ENCODE measurements around the gene DOCK2. TPM values are rescaled to one million over a fixed set of nuclear protein-coding genes. Genes with fewer than 3 reads are reported as not detected.
"Not testable (repeated sequence)": the region's sequence is repeated elsewhere in the genome, so short reads cannot be mapped to it uniquely, and the experiment has no call there.

The DOCK2 gene
- total RNA-seq, 2 donors from 2014 or later = 32.1 to 40.3 TPM

DNA sequence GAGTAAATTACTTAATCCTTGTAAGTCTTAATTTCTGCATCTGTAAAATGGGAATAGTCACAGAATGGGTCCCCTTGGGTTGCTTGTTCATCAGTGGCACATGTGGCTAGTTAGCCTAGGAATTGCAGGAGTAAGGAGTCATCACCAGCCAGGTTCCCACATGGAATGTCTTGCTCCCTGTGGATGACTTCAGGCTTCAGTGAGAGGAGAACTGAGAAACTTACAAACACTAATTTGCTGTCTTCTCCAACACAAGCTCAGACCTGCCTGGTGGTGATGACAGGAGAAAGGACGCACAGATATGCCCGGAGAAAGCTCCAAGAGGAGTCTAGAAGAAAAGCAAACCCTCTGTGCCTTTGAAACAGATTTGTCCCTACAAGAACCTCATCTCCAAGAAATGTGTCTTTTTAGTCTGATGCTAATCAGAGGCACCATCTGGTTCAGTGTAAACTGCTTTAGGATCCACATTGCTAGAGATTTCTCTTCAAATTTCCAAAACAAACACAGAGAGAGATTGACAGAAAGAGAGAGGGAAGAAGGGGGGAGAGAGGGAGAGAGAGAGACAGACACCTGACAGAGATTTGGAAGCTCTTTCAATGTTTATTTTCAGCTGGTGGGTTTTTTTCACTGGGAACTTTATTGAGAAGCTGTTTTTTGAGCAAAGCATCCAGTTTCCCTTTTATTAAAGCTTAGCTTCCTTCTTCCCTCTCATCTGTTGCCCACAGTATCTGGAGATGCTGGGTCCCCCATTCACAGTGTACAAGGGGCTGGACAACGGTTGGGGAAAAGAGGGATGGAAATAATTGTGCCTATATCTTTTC is 128.3 kb downstream of the DOCK2 start:
- H3K36me3 ChIP-seq = no peaks in the 10 kb centered on the region
- H3K9me3 ChIP-seq = no peaks in the 10 kb centered on the region
- H3K4me3 ChIP-seq = no peak overlapping the region
- no peak for ATAC-seq (ENCODE audit: insufficient number of reproducible peaks, low FRiP score, low read depth)
- TF ChIP-seq, protein P1, sequence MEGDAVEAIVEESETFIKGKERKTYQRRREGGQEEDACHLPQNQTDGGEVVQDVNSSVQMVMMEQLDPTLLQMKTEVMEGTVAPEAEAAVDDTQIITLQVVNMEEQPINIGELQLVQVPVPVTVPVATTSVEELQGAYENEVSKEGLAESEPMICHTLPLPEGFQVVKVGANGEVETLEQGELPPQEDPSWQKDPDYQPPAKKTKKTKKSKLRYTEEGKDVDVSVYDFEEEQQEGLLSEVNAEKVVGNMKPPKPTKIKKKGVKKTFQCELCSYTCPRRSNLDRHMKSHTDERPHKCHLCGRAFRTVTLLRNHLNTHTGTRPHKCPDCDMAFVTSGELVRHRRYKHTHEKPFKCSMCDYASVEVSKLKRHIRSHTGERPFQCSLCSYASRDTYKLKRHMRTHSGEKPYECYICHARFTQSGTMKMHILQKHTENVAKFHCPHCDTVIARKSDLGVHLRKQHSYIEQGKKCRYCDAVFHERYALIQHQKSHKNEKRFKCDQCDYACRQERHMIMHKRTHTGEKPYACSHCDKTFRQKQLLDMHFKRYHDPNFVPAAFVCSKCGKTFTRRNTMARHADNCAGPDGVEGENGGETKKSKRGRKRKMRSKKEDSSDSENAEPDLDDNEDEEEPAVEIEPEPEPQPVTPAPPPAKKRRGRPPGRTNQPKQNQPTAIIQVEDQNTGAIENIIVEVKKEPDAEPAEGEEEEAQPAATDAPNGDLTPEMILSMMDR (IDR thresholded peaks at IDR 0.05) = no peak
- no peaks in the 10 kb centered on the region for H3K27me3 ChIP-seq (replicated peaks; ENCODE audit: insufficient read depth)
- H3K4me1 ChIP-seq (ENCODE audit: control insufficient read depth in 1 of 2, low read depth in 2 of 2) = no peaks in the 10 kb centered on the region
- no peak overlapping the region for H3K27ac ChIP-seq
- DNase-seq (ENCODE audit: low spot score) = no peak

DNA sequence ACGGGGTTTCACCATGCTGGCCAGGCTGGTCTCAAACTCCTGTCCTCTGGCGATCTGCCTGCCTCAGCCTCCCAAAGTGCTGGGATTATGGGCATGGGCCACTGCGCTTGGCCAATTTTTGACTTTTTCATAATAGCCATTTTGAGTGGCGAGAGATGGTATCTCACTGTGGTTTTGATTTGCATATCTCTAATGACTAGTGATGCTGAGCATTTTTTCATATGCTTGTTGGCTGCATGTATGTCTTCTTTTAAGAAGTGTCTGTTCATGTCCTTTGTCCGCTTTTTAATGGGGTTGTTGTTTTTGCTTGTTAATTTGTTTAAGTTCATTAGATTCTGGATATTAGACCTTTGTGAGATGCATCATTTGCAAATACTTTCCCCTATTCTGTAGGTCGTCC is 129.9 kb downstream of the DOCK2 start:
- H3K4me3 ChIP-seq; H3K27ac ChIP-seq; H3K4me1 ChIP-seq (ENCODE audit: control insufficient read depth in 1 of 2, low read depth in 2 of 2); H3K27me3 ChIP-seq (replicated peaks; ENCODE audit: insufficient read depth); DNase-seq (ENCODE audit: low spot score); H3K9me3 ChIP-seq; H3K36me3 ChIP-seq; ATAC-seq (ENCODE audit: insufficient number of reproducible peaks, low FRiP score, low read depth): not testable (repeated sequence)

DNA sequence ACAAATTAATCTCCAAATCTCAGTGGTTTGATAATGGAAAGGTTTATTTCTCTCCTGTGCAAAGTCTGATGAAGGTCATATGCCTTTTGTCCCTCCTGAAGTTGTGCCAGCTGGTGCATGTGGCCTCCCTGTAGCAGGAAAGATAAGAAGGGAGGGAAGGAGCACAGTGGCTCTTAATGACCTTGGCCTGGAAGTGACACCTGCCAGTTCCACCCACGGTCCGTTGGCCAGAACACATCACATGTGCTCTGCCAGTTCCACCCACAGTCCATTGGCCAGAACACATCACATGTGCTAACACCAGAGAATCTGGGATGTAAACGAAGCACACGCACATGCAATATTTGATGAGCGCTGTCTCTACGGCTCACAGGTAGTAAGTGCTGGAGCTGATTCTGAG is 130.9 kb downstream of the DOCK2 start:
- no peaks in the 10 kb centered on the region for H3K27me3 ChIP-seq (replicated peaks; ENCODE audit: insufficient read depth)
- H3K36me3 ChIP-seq = no peaks in the 10 kb centered on the region
- ATAC-seq (ENCODE audit: insufficient number of reproducible peaks, low FRiP score, low read depth) (no peak), DNase-seq (ENCODE audit: low spot score) (no peak)
- no peak overlapping the region for H3K4me3 ChIP-seq
- H3K9me3 ChIP-seq = no peaks in the 10 kb centered on the region
- TF ChIP-seq, protein P1 (IDR thresholded peaks at IDR 0.05) = no peak
- H3K27ac ChIP-seq = no peak overlapping the region
- no peaks in the 10 kb centered on the region for H3K4me1 ChIP-seq (ENCODE audit: control insufficient read depth in 1 of 2, low read depth in 2 of 2)

DNA sequence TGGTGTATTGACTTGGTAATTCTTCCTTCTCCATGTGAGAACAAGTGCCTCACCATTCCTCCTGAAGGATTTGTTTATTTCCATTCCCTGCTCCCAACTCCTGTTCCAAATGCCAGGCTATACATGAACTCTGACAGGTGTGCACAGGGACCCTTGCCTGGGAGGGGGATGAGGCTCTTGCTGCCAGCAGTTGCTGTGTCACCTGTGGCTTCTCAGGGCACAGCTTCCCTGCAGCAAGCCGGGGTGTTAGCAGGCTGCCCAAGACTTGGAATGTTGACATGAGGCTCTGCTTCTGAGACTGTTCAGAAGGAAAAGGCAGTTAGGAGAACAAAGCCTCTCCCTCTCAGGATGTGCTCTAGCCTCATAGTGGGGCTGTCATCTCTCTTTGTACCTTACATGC is 131.3 kb downstream of the DOCK2 start:
- H3K9me3 ChIP-seq = no peaks in the 10 kb centered on the region
- no peak for DNase-seq (ENCODE audit: low spot score)
- TF ChIP-seq, protein P1 (IDR thresholded peaks at IDR 0.05) = no peak
- H3K27me3 ChIP-seq (replicated peaks; ENCODE audit: insufficient read depth) = no peaks in the 10 kb centered on the region
- H3K4me1 ChIP-seq (ENCODE audit: control insufficient read depth in 1 of 2, low read depth in 2 of 2) = no peaks in the 10 kb centered on the region
- ATAC-seq (ENCODE audit: insufficient number of reproducible peaks, low FRiP score, low read depth) = no peak
- no peak overlapping the region for H3K27ac ChIP-seq
- H3K36me3 ChIP-seq = no peaks in the 10 kb centered on the region
- no peak overlapping the region for H3K4me3 ChIP-seq

DNA sequence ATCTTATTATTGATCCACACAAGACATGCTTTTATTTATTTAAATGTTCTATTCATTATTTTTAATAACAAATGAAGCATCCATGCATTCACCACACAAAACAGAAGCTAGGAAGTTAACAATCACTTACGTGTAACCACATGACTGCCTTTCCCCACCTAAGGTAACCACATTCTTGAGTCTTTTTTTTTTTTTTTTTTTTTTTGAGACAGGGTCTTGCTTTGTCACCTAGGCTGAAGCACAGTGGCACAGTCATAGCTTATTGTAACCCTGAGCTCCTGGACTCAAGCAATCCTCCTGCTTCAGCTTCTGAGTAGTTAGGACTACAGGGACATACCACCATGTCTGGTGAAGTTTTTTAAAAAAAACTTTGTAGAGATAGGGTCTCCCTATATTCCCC is 133.0 kb downstream of the DOCK2 start:
- TF ChIP-seq, protein P1 (IDR thresholded peaks at IDR 0.05) = no peak
- no peaks in the 10 kb centered on the region for H3K9me3 ChIP-seq
- DNase-seq (ENCODE audit: low spot score) (no peak), ATAC-seq (ENCODE audit: insufficient number of reproducible peaks, low FRiP score, low read depth) (no peak)
- H3K36me3 ChIP-seq = no peaks in the 10 kb centered on the region
- H3K4me3 ChIP-seq = no peak overlapping the region
- H3K27ac ChIP-seq = no peak overlapping the region
- no peaks in the 10 kb centered on the region for H3K4me1 ChIP-seq (ENCODE audit: control insufficient read depth in 1 of 2, low read depth in 2 of 2)
- no peaks in the 10 kb centered on the region for H3K27me3 ChIP-seq (replicated peaks; ENCODE audit: insufficient read depth)

DNA sequence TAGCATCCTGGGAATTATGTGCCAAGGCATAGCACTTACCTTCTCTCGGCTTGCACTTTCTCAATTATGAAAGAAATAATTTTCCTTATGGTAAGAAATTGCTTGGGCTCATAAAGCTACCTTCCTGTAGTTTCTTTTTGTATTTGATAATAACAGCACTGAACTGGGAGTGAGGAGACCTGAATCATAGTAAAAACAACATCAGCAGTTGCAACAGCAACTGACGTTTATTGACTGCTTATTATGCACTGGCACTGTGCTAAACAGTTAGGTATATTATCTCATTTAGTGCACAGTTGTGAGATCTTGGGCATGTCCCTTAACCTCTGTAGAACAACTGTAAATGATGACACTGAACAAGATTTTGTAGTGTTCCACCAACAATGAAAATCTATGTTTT is 135.2 kb downstream of the DOCK2 start:
- Histone ChIP-seq H3K36me3 (no peaks in the 10 kb centered on the region), H3K9me3 (no peaks in the 10 kb centered on the region), H3K4me1 (ENCODE audit: control insufficient read depth in 1 of 2, low read depth in 2 of 2) (no peaks in the 10 kb centered on the region), H3K4me3 (no peak overlapping the region), H3K27me3 (replicated peaks; ENCODE audit: insufficient read depth) (no peaks in the 10 kb centered on the region), H3K27ac (no peak overlapping the region)
- DNase-seq (ENCODE audit: low spot score) (no peak), ATAC-seq (ENCODE audit: insufficient number of reproducible peaks, low FRiP score, low read depth) (no peak)
- TF ChIP-seq, protein P1 (IDR thresholded peaks at IDR 0.05) = no peak
